Smooth muscle cell of the brain vasculature (primary cell): ENCODE measurements around the gene KIFC1.
"Not testable (repeated sequence)": the region's sequence is repeated elsewhere in the genome, so short reads cannot be mapped to it uniquely, and the experiment has no call there.

Experiments used
- DNase-seq: peaks from one replicate; pipeline ENCODE4 v3.0.0-alpha.2; 2012; ENCODE audit warnings: low read depth, low spot score

The KIFC1 gene

DNA sequence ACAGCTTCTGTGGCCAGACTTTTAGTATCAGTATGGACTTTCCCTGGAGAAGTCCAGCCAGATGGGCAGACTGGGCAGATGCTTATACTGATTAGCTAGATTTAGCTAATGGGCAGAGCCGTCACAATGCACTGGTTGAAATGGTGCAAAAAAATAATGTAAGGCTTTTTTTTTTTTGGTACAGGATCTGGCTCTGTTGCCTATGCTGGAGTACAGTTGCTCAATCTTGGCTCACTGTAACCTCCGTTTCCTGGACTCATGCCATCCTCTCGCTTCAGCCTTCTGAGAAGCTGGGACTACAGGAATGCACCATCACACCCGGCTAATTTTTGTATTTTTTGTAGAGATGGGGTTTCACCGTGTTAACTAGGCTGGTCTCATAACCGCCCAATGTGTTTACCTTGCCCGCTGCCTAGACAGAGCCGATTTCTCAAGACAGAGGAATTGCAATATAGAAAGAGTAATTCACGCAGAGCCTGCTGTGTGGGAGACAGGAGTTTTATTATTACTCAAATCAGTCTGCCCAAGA is 16.4 kb upstream of the KIFC1 start:
- peak; percentile 39 for DNase-seq

DNA sequence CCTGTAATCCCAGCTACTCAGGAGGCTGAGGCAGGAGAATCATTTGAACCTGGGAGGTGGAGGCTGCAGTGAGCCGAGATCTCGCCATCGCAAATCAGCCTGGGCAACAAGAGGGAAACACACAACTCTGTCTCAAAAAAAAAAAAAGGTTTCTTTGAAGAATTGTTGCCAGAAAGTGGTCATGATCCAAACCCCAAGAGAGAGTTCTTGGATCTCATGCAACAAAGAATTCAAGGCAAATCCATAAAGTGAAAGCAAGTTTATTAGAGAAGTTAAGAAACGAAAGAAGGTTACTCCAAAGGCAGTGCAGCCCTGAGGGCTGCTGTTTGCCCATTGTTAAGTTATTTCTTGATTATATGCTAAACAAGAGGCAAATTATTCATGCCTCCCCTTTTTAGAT is 14.5 kb upstream of the KIFC1 start:
- no peak for DNase-seq

DNA sequence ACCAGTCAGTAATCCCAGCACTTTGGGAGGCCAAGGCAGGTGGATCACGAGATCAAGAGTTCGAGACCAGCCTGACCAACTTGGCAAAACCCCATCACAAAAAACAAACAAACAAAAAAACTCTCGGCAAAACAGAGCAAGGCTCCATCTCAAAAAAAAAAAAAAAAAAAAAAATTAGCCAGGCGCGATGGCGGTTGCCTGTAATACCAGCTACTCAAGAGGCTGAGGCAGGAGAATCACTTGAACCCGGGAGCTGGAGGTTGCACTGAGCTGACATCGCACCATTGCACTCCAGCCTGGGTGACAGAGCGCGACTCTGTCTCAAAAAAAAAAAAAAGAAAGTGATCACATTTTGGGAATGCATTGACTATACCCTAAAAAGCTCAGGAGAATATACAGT is 12.4 kb upstream of the KIFC1 start:
- DNase-seq = not testable (repeated sequence)

DNA sequence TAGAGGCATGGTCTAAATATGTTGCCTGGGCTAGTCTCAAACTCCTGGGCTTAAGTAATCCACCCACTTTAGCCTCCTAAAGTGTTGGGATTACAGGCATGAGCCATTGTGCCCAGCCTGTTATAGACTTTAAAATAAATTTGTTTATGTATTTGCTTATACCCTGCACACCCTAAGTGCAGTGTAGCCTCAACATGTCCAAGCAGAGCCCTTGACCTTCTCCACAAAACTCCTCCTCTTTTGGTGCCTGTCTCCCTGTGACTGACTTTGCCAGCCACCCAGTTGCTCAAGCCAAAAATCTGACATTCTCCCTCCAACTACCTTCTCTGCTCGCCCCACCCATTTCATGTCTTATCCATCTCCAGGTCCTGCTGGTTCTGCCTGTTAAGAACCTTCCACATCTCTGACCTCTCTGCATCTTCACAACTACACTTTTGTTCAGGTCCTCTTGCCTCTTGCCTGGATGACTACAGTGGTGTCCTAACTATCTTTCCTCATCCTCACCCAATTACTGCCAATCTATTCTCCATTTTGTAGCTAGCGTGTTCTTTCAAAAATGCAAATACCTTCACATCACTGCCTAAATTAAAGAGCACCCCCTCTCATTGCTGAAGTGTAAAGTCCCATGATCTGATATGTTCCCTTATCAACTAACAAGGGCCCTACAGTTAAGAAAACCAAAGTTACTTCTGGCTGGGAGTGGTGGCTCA is 11.2 kb upstream of the KIFC1 start:
- no peak for DNase-seq

DNA sequence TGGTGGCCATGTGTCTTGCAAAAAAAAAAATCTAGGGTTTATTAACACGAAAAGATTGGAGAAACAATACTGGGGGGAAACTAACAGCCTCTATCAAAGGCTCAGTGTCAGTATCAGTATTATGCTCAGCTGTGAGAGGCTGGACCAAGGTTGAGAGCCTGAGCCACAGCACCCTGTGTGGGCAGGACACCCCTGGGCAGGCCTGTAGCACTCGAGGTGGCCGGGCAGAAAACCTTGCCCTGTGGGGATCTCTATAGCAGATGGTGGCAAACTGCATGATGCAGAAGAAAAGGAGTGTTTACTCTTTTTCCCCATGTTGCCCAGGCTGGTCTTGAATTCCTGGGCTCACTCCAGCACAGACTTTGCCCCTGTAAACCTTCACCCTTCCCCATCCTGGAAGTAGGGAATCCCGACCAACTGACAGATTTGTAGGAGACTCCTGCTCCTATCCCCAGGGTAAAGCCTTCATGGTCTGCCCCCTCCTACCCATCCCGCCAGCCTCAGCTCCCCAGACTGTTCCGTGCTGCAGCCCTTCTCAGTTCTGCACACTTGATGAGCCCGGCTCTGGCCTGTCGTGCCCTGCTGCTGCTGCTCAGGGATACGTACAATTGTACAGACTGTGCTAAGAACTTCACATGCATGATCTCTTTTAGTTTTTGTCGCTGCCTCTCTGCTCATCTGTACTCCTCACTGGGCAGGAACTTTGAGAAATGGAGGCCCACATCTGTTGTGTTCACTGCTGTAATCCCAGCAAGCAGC is 8.0 kb upstream of the KIFC1 start:
- DNase-seq = no peak

DNA sequence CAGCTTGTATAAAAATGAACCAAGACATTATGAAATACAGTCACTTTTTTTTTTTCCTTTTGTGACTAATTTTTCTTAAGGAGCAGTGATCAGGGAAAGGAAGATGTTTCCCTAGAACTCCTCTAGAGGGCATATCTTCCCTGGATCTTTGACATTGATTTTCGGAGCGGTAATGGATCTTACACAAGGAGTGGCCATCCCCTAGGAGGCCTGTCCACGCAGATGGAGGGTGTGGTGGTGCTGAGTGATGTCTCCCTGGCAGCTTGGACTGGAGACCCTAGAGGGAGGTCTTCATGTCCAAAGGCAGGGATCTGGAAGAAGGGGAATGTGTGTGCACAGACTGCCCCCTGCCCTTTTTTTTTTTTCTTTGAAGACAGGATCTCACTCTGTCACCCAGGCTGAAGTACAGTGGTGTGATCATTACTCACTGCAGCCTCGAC is 7.0 kb upstream of the KIFC1 start:
- DNase-seq = no peak

DNA sequence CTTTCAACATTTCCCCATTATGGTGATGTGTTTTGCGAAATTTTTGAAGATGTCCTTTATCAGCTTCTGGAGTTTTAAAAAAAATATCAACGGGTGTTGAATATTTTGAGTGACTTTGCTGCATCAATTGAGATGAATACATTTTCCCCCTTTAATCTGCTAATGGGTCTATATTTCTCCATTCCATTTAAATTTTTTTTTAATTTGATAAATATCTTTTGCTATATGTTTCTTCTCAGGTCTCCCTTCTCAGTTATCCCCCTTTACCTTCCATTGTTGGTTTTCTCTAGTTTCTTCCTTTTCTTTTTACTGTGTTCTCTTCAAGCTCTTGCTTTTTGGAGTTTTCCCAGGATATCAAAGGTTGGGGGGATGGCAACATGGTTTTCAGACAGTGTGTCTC is 1.4 kb upstream of the KIFC1 start:
- DNase-seq = no peak

DNA sequence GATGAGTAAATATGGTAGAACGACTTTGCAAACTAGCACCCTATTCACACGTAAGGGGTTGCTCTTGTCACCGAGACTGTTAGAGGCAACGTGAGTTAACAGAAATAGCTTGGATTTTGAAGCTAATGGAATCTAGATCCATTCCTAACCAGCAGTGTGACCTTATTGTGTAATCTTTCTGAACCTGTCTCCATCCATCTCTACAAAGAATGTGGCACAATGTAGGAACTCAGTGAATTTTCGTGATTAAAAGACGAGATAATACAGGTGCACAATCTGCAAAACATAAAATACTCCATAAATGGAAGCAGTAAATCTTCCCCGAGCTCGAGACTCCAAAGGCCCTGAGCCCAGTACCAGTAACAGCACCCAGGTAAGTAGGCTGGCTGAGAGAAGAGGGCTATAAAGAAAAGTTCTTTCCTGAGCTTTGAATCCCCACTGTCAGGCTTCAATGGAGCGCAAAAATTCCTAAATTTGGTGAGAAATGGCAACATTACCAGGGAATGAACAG is 801 bp upstream of the KIFC1 start:
- DNase-seq = no peak

DNA sequence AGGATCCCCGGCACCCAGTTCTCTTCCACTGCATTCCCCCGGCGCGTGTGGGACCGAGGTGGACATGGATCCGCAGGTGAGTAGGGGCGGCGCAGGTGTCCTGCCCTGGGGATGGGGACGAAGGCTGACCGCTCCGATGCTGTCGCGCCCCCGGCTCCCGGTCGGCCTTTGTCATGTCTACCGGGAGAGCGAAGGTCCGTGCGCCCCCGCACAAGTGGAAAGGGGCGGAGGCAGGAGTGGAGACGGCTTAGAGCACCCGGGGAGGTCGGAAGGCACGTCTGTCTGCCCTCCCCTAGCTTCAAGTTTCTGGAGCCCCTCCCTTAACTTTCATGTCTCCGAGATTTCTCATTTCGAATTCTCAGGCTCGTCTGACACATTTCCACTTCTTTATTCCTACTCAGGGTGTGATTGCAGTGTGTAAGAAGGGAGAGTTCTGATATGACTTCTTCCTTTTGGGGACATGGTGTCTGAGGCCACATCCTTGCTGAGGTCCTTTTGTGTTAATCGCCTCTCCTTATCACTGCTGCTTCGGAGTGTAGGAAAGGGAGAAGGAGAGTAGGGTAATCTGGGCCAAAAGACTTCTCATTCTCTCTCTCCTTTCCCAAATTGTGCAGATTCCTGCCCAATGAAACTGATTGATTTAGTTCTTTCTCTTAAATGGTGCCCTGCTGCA is 435 bp downstream of the KIFC1 start:
- no peak for DNase-seq

DNA sequence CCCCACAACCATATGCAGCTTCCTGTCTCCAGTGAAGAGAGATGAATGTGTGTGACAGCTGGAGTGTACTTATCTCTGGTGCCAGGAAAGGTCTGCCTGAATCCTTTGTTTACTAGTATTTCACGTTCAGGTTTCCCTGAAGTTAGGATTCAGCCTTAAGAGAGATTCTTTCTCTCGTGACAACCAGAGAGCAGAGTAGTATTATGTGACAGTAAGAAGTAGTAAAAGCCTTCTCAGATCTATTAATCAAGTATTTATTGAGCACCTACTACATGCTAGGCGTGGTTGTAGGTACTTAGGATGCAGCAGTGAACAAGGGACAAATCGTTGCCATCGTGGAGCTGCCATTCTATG is 949 bp downstream of the KIFC1 start:
- DNase-seq = no peak

DNA sequence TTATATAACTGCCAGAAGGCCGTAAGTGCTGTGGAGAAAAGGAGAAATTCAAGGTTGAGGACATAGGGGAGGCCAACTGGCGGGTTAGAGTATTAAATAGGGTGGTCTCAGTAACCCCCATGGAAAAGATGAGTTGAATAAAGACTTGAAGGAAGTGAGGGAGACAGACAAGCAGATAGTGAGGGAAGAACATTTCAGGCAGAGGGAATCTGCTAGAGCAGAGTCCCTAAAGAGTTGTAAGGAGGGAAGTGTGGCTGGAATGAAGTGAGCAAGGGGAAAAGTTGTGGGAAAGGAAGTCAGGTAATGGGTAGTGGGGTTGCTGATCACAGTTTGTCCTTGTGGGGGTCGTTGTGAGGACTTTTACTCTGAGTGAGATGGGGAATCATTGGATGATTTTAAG is 1.4 kb downstream of the KIFC1 start:
- no peak for DNase-seq

DNA sequence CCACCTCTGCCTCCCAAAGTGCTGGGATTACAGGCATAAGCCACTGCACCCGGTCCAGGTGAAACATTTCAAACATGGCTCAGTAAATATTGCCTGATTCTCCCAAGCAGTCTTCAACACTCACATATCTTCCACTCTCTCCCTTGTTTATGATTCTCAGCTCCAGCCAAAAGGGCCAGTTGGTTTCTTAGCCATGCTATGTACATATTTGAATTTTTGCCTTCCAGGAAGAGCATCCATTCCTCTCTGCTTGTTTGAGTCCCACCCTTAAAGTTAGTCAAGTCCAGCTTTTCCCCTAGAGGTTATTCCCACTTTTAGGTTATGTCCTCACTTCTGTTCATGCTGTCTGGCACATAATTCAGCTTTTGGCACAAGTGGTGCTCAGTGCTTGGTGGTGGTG is 5.9 kb downstream of the KIFC1 start:
- no peak for DNase-seq

DNA sequence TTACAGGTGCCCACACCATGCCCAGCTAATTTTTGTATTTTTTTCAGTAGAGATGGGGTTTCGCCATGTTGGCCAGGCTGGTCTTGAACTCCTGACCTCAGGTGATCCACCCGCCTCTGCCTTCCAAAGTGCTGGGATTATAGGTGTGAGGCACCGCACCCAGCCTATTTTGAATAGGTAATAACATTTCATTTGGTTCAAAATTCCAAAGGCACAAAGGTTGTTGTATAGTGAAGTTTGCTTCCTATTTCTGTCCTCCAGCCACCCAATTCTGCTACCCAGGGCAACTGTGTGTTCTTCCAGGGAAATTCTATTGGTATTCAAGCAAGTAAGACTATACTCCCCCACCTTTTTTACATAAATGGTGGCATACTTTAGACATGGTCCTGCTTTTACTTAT is 7.0 kb downstream of the KIFC1 start:
- not testable (repeated sequence) for DNase-seq

DNA sequence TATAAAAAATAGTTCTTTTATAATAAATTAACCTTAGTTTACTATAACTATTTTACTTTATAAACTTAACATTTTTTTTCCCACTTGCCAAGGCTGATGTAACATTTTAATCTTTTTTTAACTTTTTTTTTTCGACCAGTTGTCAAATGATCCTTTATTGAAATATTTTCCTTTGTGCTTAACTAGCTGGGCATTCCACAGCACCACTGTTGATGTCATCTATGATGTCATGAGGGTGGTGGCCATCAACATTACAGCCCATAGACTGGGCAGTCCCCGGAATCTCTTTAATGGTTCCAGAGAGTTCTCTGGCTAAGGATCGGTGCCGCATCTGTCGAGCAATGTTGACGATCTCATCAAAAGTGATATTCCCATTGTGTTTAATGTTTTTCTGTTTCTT is 8.3 kb downstream of the KIFC1 start:
- not testable (repeated sequence) for DNase-seq

DNA sequence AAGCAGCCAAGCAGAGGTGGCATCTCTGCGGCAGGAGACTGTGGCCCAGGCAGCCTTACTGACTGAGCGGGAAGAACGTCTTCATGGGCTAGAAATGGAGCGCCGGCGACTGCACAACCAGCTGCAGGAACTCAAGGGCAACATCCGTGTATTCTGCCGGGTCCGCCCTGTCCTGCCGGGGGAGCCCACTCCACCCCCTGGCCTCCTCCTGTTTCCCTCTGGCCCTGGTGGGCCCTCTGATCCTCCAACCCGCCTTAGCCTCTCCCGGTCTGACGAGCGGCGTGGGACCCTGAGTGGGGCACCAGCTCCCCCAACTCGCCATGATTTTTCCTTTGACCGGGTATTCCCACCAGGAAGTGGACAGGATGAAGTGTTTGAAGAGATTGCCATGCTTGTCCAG is 13.3 kb downstream of the KIFC1 start:
- DNase-seq = no peak

DNA sequence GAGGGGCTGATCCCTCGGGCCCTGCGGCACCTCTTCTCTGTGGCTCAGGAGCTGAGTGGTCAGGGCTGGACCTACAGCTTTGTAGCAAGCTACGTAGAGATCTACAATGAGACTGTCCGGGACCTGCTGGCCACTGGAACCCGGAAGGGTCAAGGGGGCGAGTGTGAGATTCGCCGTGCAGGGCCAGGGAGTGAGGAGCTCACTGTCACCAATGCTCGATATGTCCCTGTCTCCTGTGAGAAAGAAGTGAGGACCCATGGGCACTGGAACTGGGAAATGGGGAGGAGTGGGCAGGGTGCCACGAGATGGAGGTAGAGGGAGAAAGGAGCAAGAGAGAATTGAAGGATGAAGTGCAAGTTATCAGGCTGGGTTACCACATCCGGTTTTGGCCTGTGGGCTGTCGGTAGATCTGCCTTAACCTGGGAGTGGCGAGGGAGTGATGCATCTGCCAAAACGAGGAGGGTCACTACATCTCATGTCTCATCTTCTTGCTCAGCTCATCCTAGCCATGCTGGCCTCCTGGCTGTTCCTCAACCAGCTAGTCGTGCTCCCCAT is 13.8 kb downstream of the KIFC1 start:
- no peak for DNase-seq

DNA sequence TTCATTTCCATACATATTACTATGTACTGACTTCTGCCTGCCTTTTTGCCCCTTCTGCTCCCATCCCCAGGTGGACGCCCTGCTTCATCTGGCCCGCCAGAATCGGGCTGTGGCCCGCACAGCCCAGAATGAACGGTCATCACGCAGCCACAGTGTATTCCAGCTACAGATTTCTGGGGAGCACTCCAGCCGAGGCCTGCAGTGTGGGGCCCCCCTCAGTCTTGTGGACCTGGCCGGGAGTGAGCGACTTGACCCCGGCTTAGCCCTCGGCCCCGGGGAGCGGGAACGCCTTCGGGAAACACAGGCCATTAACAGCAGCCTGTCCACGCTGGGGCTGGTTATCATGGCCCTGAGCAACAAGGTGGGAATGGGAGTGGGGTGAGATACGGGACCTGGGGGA is 14.5 kb downstream of the KIFC1 start:
- no peak for DNase-seq

DNA sequence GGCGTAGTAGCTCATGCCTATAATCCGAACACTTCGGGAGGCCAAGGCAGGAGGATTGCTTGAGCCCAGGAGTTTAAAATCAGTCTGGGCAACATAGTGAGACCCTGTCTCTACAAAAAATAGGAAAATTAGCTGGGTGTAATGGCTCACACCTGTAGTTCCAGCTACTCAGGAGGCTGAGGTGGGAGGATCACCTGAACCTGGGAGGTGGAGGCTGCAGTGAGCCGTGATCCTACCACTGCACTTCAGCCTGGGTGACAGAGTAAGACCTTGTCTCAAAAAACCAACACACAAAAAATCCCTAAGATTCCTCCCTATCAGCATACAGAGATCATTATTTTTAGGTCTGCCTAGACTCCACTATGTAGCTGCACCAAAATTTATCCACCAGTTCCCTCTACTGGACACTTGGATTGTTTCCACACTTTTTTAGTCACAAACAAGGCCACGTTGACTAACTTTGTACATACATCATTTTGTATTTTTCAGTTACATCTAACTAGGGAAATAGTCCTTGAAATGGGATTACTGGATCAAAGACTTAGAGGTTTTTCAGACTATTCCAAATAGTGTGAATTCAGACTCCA is 15.6 kb downstream of the KIFC1 start:
- DNase-seq = no peak

DNA sequence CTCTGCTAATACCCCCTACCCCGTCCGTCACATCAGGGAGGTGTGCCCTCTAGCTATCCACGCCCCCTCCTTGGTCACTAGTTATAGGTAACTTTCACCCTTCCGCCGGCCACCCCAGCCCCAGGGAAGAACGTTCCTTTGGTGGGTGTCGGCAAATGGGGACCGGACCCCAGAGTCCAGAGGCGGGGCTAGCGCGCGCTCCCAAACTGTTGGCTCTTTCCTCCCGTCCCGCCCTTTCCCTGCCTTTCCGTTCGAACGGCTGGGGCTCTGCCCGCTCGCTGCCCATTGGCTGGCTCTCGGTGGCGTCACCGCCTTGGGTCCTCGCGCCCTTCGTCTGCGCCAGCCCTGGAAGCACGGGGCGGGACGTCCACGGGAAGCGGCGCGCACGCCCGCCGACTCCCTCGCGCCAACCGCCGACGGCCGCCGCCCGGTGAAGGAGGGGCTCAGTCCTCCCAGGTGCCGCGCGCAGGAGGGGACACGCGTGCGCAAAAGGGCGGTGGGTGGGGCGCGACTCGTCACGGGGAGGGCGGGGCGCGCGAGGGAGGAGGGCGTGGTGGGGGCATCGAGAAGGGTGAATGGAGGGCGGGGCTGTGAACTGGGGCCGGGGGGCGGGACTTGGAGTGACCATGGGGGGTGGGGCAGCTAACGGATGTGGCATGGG is 18.6 kb downstream of the KIFC1 start:
- DNase-seq = peak; percentile 95

DNA sequence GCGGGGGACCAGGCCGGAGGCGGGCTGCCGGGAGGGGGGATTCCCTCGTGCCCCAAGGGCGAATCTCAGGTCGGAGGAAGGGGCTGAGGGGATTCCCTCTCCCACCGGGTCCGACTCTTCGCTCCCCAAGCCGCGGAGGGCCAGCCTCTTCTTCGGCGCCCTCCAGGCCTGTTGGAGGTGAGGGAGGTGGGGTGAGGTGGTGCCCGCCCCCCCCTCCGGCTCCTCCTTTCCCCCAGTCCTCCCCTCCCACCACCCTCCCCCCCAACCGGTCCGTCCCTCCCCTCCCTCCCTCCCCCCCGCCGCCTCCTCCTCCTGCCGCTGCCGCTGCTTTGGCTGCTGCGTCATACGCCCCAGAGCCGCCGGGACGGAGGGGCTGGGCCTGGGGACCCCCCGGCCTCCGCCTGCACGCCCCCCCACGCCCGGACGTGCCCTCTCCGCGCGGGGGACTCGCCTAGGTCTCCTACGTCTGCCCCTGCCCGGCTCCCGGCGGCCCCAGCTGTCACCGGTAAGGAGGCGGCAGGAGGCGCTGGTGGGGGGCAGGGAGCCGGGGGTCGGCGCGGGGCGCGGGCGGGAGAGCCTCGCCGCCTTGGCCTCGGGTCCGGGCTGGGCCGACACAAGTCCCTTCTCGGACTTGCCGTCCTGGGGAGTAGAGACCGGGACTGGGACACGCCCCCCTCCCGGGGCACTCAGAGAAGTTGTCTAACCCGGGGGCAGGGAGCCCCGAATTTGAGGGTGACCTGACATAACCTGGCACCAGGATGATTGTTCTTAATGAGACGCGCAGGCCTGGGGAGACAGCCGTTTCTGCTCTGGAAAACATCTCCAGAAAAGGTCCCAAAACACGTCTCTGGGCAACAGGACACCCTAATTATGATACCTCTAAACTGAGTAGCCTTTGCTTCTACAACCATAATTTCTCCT is 19.3 kb downstream of the KIFC1 start, which contains the start of gene PHF1:
PHF1 (plus strand) TSS at position 304 of the 921 bp plus-strand sequence. CDS start 1,250 bp downstream, outside the sequence.
- no peak for DNase-seq
